Keratinocyte (primary cell): ENCODE results near the gene TP53TG3B.
"Not testable (repeated sequence)": the region's sequence is repeated elsewhere in the genome, so short reads cannot be mapped to it uniquely, and the experiment has no call there.

Experiments
- CTCF ChIP-seq, 3 experiments: IDR thresholded peaks in 1 of 3; conservative IDR thresholded peaks in 1 of 3; optimal IDR thresholded peaks in 1 of 3; 2 replicates in 2 of 3; 3 replicates in 1 of 3; pipeline versions ENCODE3 to v1.5.1; 2011; ENCODE audit warnings: low read length in 3 of 3, mild to moderate bottlenecking in 3 of 3, moderate library complexity in 2 of 3, control low read depth in 1 of 3, inconsistent platforms in 1 of 3; ENCODE audit not compliant: insufficient read depth in 2 of 3; ENCODE audit errors: extremely low read depth in 1 of 3
- EZH2 ChIP-seq: IDR thresholded peaks from one replicate; pipeline ENCODE4 v1.6.1; 2012; ENCODE audit warnings: inconsistent platforms, mild to moderate bottlenecking, low read length, moderate library complexity

- not testable (repeated sequence) for TF ChIP-seq CTCF (optimal IDR thresholded peaks at IDR 0.05 in 1 of 3, IDR thresholded peaks at IDR 0.05 in 1 of 3, conservative IDR thresholded peaks at IDR 0.05 in 1 of 3; ENCODE audit: extremely low read depth in 1 of 3, insufficient read depth in 2 of 3, low read length in 3 of 3); EZH2
Measured at GRCh38 chr16:33337627-33338542, 22.8 kb upstream of the TP53TG3B start.
